ENCODE results near the gene CDC42EP4. TPM values are rescaled to one million over a fixed set of nuclear protein-coding genes. Genes with fewer than 3 reads are reported as not detected.

CDC42EP4 gene
- total and polyA plus RNA-seq, 10 of the 15 experiments (the other 5 are each of a cell fraction or from before 2014, with no cell fraction given): 0.05 to 7.1 (median 2.7) TPM

DNA sequence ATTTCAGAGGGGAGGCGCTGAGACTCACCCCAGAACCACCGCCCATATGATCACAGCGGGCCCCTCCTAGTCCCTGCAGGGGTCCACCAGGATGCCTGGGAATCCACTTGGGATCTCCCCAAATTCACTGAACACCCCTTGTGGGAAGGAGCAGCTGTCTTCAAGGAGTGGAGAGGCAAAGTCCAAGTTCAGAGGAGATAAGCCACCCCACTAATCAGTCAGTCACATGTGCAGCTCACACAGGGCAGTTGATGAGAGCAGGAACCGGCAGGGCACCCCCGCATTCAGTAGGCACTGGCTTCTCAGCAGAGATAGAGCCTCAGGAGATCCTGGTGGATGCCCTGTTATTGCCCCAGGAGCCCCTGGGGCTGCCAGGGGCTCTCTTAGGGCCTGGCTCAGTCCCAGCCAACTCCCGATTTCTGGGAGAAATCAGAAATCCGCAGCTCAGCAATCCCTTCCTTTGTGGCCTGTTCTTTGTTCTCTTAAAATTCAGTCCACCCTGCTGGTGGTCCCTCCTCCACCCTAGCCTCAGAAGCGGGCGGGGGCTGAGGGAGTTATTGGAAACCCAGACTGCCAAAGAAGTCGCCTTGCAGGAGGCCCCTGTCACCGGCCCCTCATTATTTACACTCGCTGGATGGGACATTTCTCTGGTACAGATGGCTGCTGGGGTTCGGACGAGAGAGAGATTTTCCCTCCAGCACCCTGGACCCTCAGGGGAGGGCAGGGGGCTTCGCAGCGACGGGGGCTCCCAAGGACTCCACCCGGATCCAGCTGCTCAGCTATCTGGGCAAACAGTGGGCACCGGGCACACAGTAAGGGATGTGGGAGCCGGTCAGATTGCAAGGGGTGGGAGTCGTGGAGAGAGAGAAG is 1.8 kb downstream of the CDC42EP4 start (continued):
- TF ChIP-seq SMARCA5 (IDR thresholded peaks at IDR 0.05) (no peak), PBX3 (IDR thresholded peaks at IDR 0.05; ENCODE audit: insufficient replicate concordance, low read depth, low read length) (no peak), NFYA (IDR thresholded peaks at IDR 0.05; ENCODE audit: borderline replicate concordance, low read depth, low read length) (no peak), IKZF1 (conservative IDR thresholded peaks at IDR 0.05) (peak; percentile 35; the same call in 1 of the 2 replicates), RCOR1 (conservative IDR thresholded peaks at IDR 0.05; ENCODE audit: low read depth, low read length) (no peak), MXI1 (IDR thresholded peaks at IDR 0.05; ENCODE audit: low read depth, low read length) (peak; percentile 31; the same call in 1 of the 2 replicates), MAX (IDR thresholded peaks at IDR 0.05; ENCODE audit: low read depth, low read length) (no peak), CEBPZ (IDR thresholded peaks at IDR 0.05; ENCODE audit: low read depth, low read length) (no peak), E4F1 (IDR thresholded peaks at IDR 0.05; ENCODE audit: borderline replicate concordance, partially characterized antibody) (no peak), CREB1 (IDR thresholded peaks at IDR 0.05; ENCODE audit: low read depth) (no peak)
- TF ChIP-seq, protein P1, sequence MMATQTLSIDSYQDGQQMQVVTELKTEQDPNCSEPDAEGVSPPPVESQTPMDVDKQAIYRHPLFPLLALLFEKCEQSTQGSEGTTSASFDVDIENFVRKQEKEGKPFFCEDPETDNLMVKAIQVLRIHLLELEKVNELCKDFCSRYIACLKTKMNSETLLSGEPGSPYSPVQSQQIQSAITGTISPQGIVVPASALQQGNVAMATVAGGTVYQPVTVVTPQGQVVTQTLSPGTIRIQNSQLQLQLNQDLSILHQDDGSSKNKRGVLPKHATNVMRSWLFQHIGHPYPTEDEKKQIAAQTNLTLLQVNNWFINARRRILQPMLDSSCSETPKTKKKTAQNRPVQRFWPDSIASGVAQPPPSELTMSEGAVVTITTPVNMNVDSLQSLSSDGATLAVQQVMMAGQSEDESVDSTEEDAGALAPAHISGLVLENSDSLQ (IDR thresholded peaks at IDR 0.05): no peak
- TF ChIP-seq, protein P2, sequence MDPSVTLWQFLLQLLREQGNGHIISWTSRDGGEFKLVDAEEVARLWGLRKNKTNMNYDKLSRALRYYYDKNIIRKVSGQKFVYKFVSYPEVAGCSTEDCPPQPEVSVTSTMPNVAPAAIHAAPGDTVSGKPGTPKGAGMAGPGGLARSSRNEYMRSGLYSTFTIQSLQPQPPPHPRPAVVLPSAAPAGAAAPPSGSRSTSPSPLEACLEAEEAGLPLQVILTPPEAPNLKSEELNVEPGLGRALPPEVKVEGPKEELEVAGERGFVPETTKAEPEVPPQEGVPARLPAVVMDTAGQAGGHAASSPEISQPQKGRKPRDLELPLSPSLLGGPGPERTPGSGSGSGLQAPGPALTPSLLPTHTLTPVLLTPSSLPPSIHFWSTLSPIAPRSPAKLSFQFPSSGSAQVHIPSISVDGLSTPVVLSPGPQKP (IDR thresholded peaks at IDR 0.05; ENCODE audit: low read depth, low read length): no peak
- TF ChIP-seq, protein P3, sequence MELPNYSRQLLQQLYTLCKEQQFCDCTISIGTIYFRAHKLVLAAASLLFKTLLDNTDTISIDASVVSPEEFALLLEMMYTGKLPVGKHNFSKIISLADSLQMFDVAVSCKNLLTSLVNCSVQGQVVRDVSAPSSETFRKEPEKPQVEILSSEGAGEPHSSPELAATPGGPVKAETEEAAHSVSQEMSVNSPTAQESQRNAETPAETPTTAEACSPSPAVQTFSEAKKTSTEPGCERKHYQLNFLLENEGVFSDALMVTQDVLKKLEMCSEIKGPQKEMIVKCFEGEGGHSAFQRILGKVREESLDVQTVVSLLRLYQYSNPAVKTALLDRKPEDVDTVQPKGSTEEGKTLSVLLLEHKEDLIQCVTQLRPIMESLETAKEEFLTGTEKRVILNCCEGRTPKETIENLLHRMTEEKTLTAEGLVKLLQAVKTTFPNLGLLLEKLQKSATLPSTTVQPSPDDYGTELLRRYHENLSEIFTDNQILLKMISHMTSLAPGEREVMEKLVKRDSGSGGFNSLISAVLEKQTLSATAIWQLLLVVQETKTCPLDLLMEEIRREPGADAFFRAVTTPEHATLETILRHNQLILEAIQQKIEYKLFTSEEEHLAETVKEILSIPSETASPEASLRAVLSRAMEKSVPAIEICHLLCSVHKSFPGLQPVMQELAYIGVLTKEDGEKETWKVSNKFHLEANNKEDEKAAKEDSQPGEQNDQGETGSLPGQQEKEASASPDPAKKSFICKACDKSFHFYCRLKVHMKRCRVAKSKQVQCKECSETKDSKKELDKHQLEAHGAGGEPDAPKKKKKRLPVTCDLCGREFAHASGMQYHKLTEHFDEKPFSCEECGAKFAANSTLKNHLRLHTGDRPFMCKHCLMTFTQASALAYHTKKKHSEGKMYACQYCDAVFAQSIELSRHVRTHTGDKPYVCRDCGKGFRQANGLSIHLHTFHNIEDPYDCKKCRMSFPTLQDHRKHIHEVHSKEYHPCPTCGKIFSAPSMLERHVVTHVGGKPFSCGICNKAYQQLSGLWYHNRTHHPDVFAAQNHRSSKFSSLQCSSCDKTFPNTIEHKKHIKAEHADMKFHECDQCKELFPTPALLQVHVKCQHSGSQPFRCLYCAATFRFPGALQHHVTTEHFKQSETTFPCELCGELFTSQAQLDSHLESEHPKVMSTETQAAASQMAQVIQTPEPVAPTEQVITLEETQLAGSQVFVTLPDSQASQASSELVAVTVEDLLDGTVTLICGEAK (IDR thresholded peaks at IDR 0.05; ENCODE audit: borderline replicate concordance): 0 out of 2 replicates have a peak, but pooled peaks have one; percentile 21

Measured in GM12878 (cell line).